NCI-H128 (cell line): ENCODE data around the gene SERINC2.

Experiments used
- DNase-seq: peaks from one replicate; lab custom pipeline; 2025; ENCODE audit not compliant: unreplicated experiment; lab: John Stamatoyannopoulos, UW

SERINC2 gene

GRCh38 chr1:31412732-31413404 is at the start of gene SERINC2:
SERINC2 (plus strand) TSS chr1:31413213; CDS start chr1:31413266, 53 bp downstream.
- peak; percentile 29 for DNase-seq

GRCh38 chr1:31364561-31365250 is 48.3 kb upstream of the SERINC2 start:
- no peak for DNase-seq

- no peak for DNase-seq
These were observed 46.2 kb upstream of the SERINC2 start for GRCh38 chr1:31366796-31367195.

GRCh38 chr1:31368611-31369107 is 44.4 kb upstream of the SERINC2 start:
- DNase-seq: no peak

- no peak for DNase-seq
These were observed 43.0 kb upstream of the SERINC2 start for GRCh38 chr1:31370021-31370420.

GRCh38 chr1:31370565-31370964 is 42.4 kb upstream of the SERINC2 start:
- no peak for DNase-seq

- DNase-seq: no peak
These were observed 41.7 kb upstream of the SERINC2 start for GRCh38 chr1:31371121-31371959.

- no peak for DNase-seq
These were observed 41.0 kb upstream of the SERINC2 start for GRCh38 chr1:31372051-31372450.

- DNase-seq: no peak
These were observed 40.3 kb upstream of the SERINC2 start for GRCh38 chr1:31372751-31373055.

- DNase-seq: peak; percentile 39
These were observed 39.7 kb upstream of the SERINC2 start, which contains the start of gene FABP3 for GRCh38 chr1:31373056-31373896. FABP3 (minus strand) TSS chr1:31373076; CDS start chr1:31373014, 62 bp downstream.

- DNase-seq: no peak
These were observed 39.0 kb upstream of the SERINC2 start for GRCh38 chr1:31373897-31374486.

- DNase-seq: no peak
These were observed 38.4 kb upstream of the SERINC2 start for GRCh38 chr1:31374511-31375196.

GRCh38 chr1:31376375-31377134 is 36.5 kb upstream of the SERINC2 start:
- DNase-seq: no peak

- DNase-seq: no peak
These were observed 35.6 kb upstream of the SERINC2 start for GRCh38 chr1:31377364-31377863.

GRCh38 chr1:31378001-31378400 is 35.0 kb upstream of the SERINC2 start:
- no peak for DNase-seq

- DNase-seq: no peak
These were observed 32.8 kb upstream of the SERINC2 start for GRCh38 chr1:31380181-31380580.

- DNase-seq: no peak
These were observed 31.4 kb upstream of the SERINC2 start for GRCh38 chr1:31381394-31382294.
